ENCODE results near the gene MCF2L.
A peak's percentile ranks its signal among the peaks of the same experiment; 100 is the strongest.

Gene MCF2L

DNA sequence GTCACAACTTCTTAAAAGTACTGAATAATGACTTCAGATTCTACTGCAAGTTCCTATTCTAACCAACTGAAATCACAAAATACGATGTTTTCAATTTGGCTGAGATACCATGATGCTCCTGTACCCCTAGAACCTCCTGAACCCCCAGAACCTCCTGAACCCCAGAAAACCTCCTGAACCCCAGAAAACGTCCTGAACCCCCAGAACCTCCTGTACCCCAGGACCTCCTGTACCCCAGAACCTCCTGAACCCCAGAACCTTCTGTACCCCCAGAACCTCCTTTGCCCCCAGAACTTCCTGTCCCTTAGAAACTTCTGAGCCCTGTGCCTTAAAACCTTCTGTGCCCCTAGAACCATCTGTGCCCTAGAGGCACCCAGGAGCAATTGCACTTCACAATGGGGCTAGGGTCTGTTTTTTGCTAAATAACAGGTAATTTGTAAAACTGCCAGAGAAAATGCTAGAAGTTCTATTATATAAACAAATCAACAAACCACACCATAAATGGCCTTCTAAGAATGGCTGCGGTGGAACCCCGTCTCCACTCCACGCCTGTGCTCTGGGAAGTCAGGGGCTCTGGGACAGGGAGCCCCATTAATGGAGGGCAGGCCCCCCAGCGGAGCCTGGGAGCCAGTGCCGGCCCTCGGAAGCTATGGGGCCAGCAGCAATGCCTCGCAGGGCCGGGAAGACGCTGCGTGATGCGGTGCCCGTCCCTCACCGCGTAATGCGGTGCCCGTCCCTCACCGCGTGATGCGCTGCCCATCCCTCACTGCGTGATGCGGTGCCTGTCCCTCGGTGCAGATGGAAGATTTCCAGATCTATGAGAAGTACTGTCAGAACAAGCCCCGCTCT, 115.3 kb downstream of the MCF2L start:
- DNase-seq: no peak

GRCh38 chr13:113084943-113085540, 116.0 kb downstream of the MCF2L start:
- no peak for DNase-seq

DNA sequence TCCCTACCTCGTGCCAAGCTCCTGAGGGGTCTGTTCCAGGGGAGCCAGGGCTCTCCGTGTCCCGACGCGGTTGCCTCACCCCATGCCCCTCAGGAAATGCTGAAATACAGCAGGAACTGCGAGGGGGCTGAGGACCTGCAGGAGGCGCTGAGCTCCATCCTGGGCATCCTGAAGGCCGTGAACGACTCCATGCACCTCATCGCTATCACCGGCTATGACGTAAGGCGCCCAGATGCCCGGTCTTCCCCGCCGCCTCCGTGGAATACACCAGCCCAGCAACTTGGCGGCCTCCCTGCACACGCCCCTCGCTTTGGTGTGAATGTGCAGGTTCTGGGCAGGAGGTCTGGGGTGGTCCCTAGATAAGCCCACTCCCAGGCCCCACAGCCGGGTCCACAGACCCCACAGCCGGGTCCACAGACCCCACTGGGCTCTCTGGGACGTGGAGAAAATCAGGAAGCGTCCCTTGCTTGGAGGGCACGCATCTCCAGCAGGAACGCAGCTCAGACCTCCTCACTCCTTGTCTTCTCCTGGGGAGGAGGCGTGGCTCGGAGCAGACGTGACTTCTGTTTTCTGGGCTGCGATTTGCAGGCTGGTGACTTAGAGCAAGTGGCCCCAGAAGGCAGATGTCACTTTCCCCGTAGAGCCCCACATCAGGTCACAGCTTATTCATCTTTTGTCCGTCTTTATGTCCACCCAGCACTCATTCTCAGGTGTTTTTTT, 117.2 kb downstream of the MCF2L start:
- no peak for DNase-seq

- no peak for DNase-seq
Observed at GRCh38 chr13:113086991-113087922, 118.2 kb downstream of the MCF2L start.

DNA sequence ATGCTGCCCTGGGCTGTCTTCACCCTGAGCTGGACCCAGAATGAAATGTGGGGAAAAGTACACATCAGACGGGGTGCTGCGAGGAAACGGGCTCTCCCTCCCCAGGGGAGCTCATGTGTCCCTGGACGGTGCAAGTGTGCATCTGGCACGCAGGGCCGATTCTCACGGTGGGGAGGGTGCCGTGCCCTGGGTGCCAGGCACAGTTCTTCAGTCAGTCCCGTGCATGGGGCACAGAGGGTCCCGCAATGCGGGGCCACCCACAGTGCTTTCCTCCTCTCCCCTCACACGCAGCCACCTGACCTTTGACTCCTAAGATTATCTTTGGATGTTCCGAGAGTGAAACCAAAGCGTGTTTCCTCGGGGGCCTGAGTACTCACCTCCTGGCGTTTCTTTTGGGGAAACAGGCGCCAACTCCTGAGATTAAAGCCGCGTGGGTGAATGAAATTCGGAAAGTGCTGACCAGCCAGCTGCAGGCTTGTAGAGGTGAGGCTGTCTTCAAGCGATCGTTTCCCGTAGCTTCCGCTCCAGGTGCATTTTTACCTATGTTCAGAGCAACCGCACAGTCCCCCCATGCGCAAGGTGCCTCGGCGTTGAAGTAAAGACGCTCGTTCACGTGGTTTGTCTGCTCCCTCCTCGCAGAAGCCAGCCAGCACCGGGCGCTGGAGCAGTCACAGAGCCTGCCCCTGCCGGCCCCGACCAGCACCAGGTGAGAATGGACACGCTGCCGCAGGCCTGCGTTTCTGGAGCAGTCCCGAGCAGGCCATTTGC, 119.1 kb downstream of the MCF2L start:
- no peak for DNase-seq

- DNase-seq: no peak
Observed at GRCh38 chr13:113088691-113089020, 119.6 kb downstream of the MCF2L start.

- DNase-seq: peak; percentile 60
Observed at GRCh38 chr13:113089693-113090414, 120.8 kb downstream of the MCF2L start.

GRCh38 chr13:113090415-113090770, 121.4 kb downstream of the MCF2L start:
- no peak for DNase-seq

- no peak for DNase-seq
Observed at GRCh38 chr13:113090806-113091205, 121.8 kb downstream of the MCF2L start.

DNA sequence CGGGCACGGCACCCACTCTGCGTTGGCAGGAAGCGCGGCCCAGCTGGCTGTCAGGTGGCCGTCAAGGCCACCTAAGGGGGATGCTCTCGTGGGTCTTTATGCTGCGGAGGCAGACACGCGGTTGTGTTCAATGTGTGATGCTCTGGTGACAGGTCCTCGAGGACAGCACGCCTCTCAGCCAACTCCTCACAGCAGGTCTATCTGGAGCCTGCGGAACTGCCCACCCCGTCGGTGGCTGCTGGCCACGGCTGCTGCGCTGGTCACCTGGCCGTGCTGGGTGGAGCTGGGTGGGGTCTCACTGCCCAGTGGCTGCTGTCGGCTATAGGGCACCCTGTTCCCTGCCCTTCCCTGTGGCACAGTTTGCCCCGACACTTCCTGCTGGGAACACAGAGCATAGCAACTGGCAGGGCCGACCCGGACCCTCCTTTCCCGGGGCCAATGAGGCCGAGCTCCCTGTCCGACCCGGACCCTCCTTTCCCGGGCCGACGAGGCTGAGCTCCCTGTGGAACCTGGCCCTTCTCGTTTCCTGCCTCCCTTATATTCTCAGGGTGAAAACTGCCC, 122.3 kb downstream of the MCF2L start:
- no peak for DNase-seq

DNA sequence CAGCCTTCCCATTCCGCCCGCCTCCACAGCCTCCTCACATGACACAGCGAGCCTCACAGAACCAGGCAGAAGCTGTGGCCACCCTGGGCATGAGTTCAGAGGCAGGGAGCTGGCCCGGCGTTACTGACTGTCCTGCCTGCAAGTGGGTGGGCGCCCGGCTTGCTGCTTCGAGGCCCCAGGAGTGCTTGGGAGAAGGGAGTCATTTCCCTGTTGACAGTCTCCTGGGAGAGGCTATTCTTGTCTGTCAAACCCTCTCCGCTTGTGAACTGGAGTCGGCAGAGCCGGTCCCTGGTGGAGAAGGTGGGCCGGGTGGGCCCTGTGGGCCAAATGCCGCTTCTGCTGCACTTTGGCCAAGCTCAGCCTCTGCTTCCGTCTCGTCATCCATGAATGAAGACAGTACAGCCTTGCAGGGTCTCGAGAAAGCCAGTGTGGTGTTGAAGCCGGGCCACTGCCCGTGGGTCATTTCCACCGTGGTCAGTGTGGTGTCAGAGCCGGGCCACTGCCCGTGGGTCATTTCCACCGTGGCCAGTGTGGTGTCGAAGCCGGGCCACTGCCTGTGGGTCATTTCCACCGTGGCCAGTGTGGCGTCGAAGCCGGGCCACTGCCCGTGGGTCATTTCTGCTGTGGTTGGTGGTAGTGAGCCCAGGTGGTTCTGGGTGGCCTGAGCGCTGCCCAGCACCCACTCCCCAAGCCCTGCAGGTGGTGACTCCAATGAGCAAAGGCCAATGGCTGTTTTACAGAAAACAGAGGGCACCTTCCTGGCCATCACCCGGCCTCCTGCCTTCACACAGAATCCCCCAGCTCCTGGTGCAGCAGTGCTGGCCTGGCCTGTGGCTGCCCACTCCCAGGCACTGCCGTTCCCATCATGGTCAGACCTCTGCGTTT, 123.1 kb downstream of the MCF2L start:
- DNase-seq: no peak

- DNase-seq: no peak
Observed at GRCh38 chr13:113092776-113093579, 124.0 kb downstream of the MCF2L start.

DNA sequence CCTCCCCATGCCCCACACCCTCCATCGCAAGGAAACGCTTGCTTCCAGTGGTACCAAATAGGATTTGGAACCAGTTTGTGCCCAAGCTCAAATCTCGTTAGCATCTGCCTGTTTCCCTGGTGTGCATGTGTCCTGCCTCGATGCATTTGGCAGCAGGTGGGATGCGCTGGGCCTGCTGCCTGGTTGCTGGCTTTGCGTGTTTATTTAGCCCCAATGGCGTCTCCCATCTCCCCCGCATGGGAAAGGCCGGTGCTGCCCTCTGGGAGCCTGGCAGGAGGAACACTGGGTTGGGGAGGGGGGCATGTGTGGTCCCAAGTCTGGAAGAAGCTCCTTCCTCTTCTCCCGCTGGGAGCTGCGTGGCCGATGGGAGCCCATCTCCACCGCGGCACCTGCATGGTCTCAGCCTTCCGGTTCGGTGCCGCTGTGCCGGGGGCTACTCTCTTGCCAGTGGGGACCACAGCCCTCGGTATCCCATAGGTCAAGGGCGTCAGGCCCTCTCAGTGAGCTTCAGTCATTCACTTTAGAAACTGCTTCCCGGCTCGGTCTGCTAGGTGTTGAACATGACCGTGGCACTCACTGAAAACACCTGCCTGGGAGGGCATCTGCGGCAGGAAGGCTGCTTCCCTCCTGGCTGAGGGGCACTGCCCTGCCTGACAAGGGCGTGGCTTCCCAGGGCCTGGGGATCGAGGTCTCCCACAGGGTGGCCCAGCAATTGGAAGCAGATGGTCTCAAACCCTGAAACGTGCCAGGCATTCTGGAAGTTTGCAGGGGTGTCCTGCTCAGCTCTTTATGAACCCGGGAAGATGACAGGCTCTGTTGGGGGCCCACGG, 124.8 kb downstream of the MCF2L start:
- DNase-seq: no peak

DNA sequence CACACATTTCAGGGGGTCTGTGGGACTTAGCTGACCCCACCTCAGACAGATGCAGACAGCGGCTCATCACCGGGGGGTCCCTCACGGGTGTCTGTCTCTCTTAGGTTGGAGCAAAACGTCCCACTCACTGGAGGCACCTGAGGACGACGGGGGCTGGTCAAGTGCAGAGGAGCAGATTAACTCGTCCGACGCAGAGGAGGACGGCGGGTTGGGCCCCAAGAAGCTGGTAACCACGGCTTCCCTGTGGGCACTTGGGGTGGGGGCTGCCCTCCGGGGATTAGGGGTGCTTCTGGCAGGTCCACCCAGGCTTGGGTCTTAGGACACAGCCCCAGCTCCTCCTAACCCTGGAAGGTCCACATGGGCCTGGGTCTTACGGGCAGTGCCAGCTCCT, 125.4 kb downstream of the MCF2L start:
- no peak for DNase-seq

- no peak for DNase-seq
Observed at GRCh38 chr13:113095146-113096051, 126.4 kb downstream of the MCF2L start.

- DNase-seq: no peak
Observed at GRCh38 chr13:113096052-113096744, 127.2 kb downstream of the MCF2L start.
